GM21381 (cell line): Measurements from ENCODE around the gene ANGPTL2.

Source experiments
- ATAC-seq: cut with Tn5 transposase; IDR thresholded peaks from one replicate; pipeline ENCODE4 v1.9.1; 2021; ENCODE audit warnings: mild to moderate bottlenecking, moderate library complexity; ENCODE audit not compliant: unreplicated experiment

The ANGPTL2 gene

DNA sequence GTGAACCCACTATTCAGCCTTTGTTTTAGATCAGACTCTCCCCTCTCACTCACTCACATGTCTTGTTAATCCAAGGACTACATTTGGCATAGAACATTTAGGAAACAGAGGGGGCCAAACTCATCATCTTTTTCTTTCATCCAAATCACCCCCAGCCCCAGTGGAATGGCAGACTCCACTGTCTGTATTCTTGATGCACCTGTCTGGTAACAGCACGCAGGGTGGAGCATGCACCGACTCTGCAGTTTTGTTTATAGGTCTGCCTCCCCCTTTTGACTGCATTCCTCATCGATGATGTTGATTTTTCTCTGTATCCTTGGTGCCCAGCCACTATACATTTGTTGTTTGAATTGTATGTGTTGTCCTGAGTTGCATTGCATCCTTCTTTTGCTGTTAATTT, 66.0 kb downstream of the ANGPTL2 start:
- no peak for ATAC-seq

DNA sequence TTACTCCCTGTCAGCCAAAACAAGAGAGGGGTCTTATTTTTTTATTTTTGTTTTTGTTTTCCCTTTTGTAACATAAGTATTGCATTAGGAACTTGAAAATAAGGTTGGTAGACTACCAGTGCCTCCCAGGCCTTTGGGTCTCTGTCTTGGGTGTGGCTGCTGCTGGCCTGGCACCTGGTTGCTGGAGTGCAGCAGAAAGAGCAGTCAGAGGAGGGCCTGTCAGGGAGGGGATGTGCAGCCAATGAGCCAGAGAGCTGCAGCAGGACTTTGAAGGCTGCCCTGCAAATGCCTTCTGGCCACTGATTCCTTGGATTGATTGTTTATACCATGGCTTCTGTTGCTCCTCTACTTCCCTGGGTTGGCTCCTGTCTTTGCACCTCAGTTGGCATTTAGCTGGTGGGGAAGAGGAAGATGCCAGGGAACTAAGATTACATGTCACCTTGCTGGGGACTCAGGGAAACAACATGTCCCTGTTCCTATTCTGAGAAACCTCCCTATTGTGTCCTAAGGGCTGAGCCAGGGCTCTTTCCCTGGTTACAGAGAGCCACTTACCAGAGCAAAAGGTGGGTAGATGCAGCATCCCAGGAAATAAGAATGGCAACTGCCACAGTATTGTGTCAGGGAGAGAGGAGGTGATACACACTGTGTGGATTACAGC, 66.6 kb downstream of the ANGPTL2 start:
- ATAC-seq: no peak

DNA sequence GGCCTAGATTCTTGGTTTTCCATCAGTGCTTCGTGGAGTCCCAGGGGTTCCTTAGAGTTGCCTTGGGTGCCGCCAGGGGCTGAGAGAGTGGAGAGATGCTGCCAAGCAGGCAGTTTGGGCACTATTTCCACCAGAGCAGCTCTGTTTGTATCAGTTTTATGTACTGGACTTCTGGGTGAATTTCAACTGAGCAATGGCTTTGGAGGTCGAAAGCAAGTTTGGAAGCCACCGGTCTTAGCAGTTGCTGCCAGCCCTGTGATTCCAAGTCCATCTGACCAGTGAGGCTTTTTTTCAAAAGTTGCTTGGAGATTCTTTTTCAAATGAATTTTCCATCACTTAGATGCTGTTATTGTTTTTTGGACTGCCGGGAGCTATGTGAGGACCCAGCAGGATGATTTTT, 68.5 kb downstream of the ANGPTL2 start:
- no peak for ATAC-seq

DNA sequence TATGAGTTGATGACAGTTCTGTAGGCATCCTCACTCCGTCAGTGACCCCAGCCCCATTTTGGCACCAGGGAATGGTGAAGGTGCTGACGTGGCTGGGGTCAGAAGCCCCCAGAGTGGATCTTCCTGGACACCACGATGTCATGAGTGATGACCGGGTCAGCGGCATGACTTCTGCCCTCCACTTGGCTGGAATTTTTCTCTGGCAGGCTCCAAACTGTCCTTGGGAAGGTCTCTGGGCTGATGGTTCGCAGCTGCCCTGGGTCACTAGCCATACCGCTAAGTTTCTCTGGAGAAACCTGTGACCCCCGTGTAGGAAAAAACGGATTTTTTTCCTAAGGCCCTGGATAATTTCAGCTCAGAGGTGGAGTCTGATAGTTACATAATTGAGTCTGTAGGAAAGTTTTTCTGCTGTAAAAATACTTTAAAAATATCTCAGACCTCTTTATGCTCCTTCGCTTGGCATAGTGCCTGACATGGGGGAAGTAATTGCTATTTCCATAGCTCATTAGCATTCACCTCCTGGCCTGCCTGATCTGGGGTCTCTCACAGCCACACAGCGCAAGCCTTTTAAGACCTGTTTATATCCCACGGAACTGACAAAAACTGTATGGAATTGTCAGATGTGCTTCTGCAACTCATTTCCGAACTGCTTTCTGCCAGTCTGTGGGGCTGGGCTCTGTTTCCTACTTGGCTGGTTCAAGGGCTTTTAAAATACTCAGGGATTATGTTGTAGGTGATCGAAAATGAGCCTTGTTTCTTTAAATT, 69.2 kb downstream of the ANGPTL2 start:
- no peak for ATAC-seq

DNA sequence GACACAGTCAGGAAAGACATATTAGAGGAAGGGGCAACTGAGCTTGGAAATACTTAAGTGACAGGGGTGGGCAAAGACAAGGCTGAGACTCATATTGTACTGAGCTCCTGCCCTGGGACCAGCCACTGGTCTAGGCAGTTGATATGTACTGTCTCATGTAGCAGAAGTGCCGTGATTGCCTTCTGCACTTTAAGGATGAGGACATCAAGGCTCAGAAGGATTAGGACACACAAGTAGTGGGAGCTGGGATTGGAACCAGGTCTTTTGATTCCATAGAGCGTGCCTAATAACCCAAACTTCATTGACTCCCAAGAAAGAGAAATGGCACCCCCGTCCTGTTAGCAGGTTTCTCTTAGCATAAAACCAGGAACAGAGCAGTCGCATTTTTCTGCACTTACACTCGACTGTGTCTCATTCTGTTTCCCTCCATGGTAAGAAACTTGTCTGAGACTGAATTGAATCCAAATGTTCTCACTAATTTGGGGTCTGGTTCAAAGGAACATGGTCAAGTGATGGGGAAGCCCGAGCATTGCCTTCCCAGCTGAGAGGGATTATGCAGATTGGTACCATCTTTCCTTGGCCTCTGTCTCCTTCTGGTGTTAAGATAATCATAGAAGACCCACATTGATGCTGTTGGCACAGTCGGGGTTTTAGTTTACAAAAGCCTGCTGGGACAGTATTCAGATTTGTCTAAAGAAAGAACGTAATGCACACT, 70.4 kb downstream of the ANGPTL2 start:
- no peak for ATAC-seq

DNA sequence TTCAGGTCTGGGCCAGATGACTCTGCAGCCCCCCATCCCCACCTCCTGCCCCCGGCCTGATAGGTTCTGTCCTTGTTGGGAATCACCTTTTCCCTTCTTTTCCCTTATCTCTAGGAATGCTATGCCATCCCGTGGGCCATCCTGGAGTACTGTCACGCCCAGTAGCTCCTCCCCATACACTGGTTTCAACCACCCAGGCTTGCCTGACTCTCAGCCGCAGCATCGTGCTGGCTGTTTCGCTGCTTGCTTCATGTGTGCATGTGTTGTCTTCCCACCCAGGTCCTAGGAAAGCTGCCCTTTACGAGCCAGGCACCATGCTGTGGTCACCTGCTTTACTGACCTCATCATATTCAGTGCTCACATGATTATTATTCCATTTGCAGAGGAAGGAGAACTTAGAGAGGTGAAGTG, 71.8 kb downstream of the ANGPTL2 start:
- ATAC-seq: no peak

DNA sequence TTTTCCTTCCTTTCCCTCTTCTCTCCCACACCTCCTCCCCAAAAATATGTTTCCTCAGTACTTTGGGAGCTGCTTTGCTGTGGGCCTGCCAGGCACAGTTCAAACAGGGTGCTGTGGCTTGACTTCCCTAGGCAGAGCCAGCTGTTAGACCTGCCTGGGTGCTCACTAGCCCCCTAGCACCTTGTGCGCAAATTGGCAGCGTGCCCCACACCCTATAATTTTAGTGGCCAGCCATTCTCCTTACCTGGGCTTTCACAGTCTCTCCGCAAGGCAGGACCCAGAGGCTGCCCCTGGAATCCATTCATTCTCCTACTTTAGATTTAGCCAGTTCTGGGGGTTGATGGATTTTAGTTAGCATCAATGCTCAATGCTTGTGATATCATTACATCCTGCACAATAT, 72.3 kb downstream of the ANGPTL2 start:
- ATAC-seq: no peak

DNA sequence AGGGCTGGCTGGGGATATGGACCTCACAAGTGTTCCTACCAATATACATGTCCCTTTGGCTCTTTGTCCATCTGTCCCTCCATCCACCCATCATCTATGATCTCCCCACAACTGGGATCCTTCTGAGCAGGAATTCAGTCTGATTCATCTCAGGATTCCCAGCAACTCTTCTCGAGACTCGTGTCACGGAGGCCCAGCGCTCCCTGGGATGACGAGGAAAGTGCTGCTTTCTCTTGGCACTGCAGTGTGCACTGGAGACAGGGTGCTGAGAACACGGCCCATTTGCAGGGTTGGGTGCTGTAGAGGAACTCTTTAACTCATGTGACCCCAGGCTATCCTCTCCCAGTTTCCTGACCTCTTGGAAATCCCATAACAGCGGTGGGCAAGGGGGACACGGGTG, 72.9 kb downstream of the ANGPTL2 start:
- ATAC-seq: no peak

DNA sequence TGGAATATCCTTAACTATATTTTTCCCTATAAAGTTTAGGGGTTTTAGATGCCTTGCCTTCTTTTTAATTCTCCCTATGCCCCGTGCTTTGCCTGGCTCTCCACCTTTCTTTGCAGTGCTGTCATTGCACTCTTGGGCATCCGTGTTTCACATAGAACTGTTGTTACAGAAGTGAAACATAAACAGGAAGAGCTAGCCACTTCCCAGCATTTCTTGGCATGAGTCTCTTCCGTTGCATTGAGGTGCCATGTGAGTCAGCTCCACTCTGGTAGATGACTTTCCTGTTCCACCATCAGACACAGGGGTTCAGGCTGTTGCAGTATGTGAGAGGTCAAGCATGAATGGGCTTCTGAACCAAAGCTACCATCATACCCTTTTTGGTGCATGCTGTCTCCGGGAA, 73.4 kb downstream of the ANGPTL2 start:
- ATAC-seq: no peak

DNA sequence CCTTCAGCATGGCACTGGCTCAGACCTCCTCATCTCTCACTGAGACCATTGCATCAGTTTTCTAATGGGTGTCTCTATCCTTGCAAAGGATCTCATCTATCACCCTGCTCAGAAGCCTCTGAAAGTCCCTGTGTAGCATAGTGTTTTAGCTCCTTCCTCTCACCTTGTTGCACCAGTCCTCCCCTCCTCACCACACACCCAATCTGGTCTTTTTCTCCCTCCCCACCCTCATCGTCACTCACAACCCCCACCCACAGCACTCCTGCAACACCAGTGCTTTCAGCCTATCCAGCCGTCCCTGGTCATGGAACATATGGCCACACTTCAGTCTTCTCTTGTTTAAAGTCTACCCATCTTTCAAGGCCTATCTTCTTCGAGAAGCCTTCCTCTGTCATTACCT, 74.5 kb downstream of the ANGPTL2 start:
- no peak for ATAC-seq

DNA sequence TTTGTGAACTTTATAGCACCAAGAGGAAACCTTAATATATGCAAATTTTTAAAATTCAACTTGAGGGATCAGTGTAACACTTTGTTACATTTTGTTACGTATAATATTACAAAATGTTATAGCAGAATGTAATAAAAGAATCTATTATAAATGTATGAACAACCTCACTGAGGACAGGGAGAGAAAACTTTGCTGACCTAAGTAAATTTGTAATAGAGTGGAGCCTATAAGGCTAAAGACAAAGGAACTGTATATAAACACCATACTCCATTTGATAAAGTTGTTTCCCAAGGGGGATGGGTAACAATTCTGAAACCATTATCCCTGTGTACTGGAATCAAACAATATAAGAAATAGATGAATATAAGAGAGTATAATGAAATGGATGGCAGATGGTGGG, 77.3 kb downstream of the ANGPTL2 start:
- no peak for ATAC-seq

DNA sequence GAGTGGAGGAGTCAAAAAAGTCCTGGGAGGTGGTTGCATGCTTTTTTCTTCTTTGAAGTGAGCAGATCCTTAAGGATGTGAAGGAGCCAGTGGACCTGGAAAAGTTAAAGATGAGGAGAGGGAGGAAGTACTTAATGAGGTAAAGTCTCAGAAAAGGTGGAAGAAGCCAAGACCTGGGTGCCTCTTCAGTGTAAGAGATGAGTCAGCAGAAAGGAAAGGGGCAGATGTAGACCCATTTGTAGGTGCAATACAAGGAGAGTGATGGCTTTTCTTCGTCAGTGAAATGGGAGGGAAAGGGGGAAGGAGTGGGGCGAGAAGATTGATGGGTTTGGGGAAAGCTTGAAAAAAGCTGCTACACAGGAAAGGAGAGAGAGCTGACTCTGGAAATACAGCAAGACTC, 82.9 kb downstream of the ANGPTL2 start:
- ATAC-seq: no peak

DNA sequence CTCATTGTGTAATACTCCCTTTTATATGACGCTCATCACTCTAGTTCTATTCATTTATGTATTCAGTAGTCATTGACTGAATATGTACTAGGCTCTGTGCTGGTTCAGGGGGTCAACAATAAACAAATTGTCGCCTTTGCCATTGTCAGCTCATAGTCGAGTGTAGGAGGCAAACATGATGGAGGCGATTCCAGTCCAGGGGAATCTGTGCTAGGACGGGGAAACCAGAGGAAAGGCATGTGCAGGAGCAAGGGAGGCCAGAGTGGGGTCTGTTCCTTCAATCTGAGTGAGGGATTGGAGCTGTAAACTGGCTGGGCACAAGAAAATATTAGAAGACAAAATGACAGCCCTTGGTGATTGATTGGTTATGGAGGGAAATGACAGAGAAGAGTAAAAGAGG, 83.9 kb downstream of the ANGPTL2 start:
- ATAC-seq: no peak
